ENCODE data around the gene CEP43. TPM values are rescaled to one million over a fixed set of nuclear protein-coding genes. Genes with fewer than 3 reads are reported as not detected.

Gene CEP43
- total RNA-seq, 1 donor from 2014 or later: 78.0 TPM

- H3K27me3 ChIP-seq: no peaks in the 10 kb centered on the region
- Mint-ChIP-seq H3K27ac (no peak overlapping the region), H3K4me1 (peaks cover 26% of the 10 kb centered on the region), H3K27me3 (ENCODE audit: insufficient read depth, low read depth) (no peaks in the 10 kb centered on the region), H3K36me3 (peaks cover 37% of the 10 kb centered on the region), H3K9me3 (peaks cover 9% of the 10 kb centered on the region), H3K4me3 (peak overlapping the region; percentile 93)
- peak overlapping the region; percentile 91 for H3K4me3 ChIP-seq
- H4K20me1 ChIP-seq (ENCODE audit: low read depth): peaks cover 24% of the 10 kb centered on the region
- H2AFZ ChIP-seq (replicated peaks): peak overlapping the region; percentile 53
- H3K27ac ChIP-seq: no peak overlapping the region
- no peaks in the 10 kb centered on the region for H3K9me3 ChIP-seq (ENCODE audit: low read depth)
- DNase-seq (ENCODE audit: low spot score): no peak
- TF ChIP-seq EZH2 (IDR thresholded peaks at IDR 0.05) (no peak), EZH2phosphoT487 (IDR thresholded peaks at IDR 0.05) (no peak)
- TF ChIP-seq, protein P1, sequence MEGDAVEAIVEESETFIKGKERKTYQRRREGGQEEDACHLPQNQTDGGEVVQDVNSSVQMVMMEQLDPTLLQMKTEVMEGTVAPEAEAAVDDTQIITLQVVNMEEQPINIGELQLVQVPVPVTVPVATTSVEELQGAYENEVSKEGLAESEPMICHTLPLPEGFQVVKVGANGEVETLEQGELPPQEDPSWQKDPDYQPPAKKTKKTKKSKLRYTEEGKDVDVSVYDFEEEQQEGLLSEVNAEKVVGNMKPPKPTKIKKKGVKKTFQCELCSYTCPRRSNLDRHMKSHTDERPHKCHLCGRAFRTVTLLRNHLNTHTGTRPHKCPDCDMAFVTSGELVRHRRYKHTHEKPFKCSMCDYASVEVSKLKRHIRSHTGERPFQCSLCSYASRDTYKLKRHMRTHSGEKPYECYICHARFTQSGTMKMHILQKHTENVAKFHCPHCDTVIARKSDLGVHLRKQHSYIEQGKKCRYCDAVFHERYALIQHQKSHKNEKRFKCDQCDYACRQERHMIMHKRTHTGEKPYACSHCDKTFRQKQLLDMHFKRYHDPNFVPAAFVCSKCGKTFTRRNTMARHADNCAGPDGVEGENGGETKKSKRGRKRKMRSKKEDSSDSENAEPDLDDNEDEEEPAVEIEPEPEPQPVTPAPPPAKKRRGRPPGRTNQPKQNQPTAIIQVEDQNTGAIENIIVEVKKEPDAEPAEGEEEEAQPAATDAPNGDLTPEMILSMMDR (IDR thresholded peaks at IDR 0.05): no peak
- H3K36me3 ChIP-seq: peaks cover 11% of the 10 kb centered on the region
- H3F3A ChIP-seq (ENCODE audit: low read depth): peaks cover 7% of the 10 kb centered on the region
- peaks cover 27% of the 10 kb centered on the region for H3K4me1 ChIP-seq
- peaks cover 93% of the 10 kb centered on the region for H3K79me2 ChIP-seq (ENCODE audit: low read depth)
- H3K9ac ChIP-seq: peak overlapping the region; percentile 65
- peak overlapping the region; percentile 90 for H3K4me2 ChIP-seq
These were observed 672 bp downstream of the CEP43 start for GRCh38 chr6:166999884-167000253.

GRCh38 chr6:167000759-167001158 lies 1.6 kb downstream of the CEP43 start:
- no peak overlapping the region for H3K9ac ChIP-seq
- no peak for DNase-seq (ENCODE audit: low spot score)
- peaks cover 7% of the 10 kb centered on the region for H3F3A ChIP-seq (ENCODE audit: low read depth)
- peaks cover 24% of the 10 kb centered on the region for H4K20me1 ChIP-seq (ENCODE audit: low read depth)
- peaks cover 96% of the 10 kb centered on the region for H3K79me2 ChIP-seq (ENCODE audit: low read depth)
- TF ChIP-seq, protein P1 (IDR thresholded peaks at IDR 0.05): no peak
- H3K4me3 ChIP-seq: peak overlapping the region; percentile 91
- no peaks in the 10 kb centered on the region for H3K27me3 Mint-ChIP-seq (ENCODE audit: insufficient read depth, low read depth)
- H3K36me3 Mint-ChIP-seq: peaks cover 35% of the 10 kb centered on the region
- peak overlapping the region; percentile 93 for H3K4me3 Mint-ChIP-seq
- no peaks in the 10 kb centered on the region for H3K9me3 ChIP-seq (ENCODE audit: low read depth)
- peaks cover 5% of the 10 kb centered on the region for H3K9me3 Mint-ChIP-seq
- peaks cover 18% of the 10 kb centered on the region for H3K36me3 ChIP-seq
- peaks cover 27% of the 10 kb centered on the region for H3K4me1 ChIP-seq
- H3K4me2 ChIP-seq: peak overlapping the region; percentile 90
- H3K27me3 ChIP-seq: no peaks in the 10 kb centered on the region
- no peak overlapping the region for H3K27ac Mint-ChIP-seq
- peaks cover 26% of the 10 kb centered on the region for H3K4me1 Mint-ChIP-seq
- no peak overlapping the region for H3K27ac ChIP-seq
- H2AFZ ChIP-seq (replicated peaks): no peak overlapping the region

- Histone ChIP-seq H3K36me3 (peaks cover 37% of the 10 kb centered on the region), H3K27ac (no peak overlapping the region), H3K79me2 (ENCODE audit: low read depth) (peaks cover 66% of the 10 kb centered on the region), H3K4me3 (no peak overlapping the region), H3K4me2 (no peak overlapping the region), H3K9ac (no peak overlapping the region), H3K27me3 (no peaks in the 10 kb centered on the region), H3K9me3 (ENCODE audit: low read depth) (no peaks in the 10 kb centered on the region), H2AFZ (replicated peaks) (no peak overlapping the region), H3K4me1 (peaks cover 22% of the 10 kb centered on the region), H3F3A (ENCODE audit: low read depth) (no peaks in the 10 kb centered on the region), H4K20me1 (ENCODE audit: low read depth) (peaks cover 17% of the 10 kb centered on the region)
- Mint-ChIP-seq H3K4me3 (no peak overlapping the region), H3K9me3 (no peaks in the 10 kb centered on the region), H3K4me1 (peaks cover 13% of the 10 kb centered on the region), H3K27ac (no peak overlapping the region), H3K36me3 (peaks cover 50% of the 10 kb centered on the region), H3K27me3 (ENCODE audit: insufficient read depth, low read depth) (no peaks in the 10 kb centered on the region)
- DNase-seq (ENCODE audit: low spot score): no peak
- TF ChIP-seq, protein P1 (IDR thresholded peaks at IDR 0.05): no peak
- no peak for TF ChIP-seq EZH2phosphoT487 (IDR thresholded peaks at IDR 0.05)
- no peak for TF ChIP-seq EZH2 (IDR thresholded peaks at IDR 0.05)
These were observed 6.4 kb downstream of the CEP43 start for GRCh38 chr6:167005350-167006159.

All from neural progenitor cell (in vitro differentiated cells).